ENCODE results near the gene COL16A1.
A peak's percentile ranks its signal among the peaks of the same experiment; 100 is the strongest.

COL16A1 gene

GRCh38 chr1:31706384-31707058, 2.7 kb upstream of the COL16A1 start:
- DNase-seq (ENCODE audit: low read depth), result no peak

GRCh38 chr1:31705080-31705866, 1.5 kb upstream of the COL16A1 start:
- peak; percentile 50 for DNase-seq (ENCODE audit: low read depth)

- no peak for DNase-seq (ENCODE audit: low read depth)
Observed at GRCh38 chr1:31704271-31705079, 658 bp upstream of the COL16A1 start.

- DNase-seq (ENCODE audit: low read depth), result no peak
Observed at GRCh38 chr1:31702836-31703404, 897 bp downstream of the COL16A1 start.

GRCh38 chr1:31701091-31701736, 2.6 kb downstream of the COL16A1 start:
- peak; percentile 12 for DNase-seq (ENCODE audit: low read depth)

GRCh38 chr1:31700468-31701090, 3.2 kb downstream of the COL16A1 start:
- no peak for DNase-seq (ENCODE audit: low read depth)

GRCh38 chr1:31699341-31699891, 4.4 kb downstream of the COL16A1 start:
- DNase-seq (ENCODE audit: low read depth), result no peak

- no peak for DNase-seq (ENCODE audit: low read depth)
Observed at GRCh38 chr1:31697369-31697984, 6.3 kb downstream of the COL16A1 start.

- no peak for DNase-seq (ENCODE audit: low read depth)
Observed at GRCh38 chr1:31696242-31696641, 7.6 kb downstream of the COL16A1 start.

GRCh38 chr1:31695327-31695726, 8.5 kb downstream of the COL16A1 start:
- DNase-seq (ENCODE audit: low read depth), result no peak

GRCh38 chr1:31694964-31695313, 8.9 kb downstream of the COL16A1 start:
- no peak for DNase-seq (ENCODE audit: low read depth)

GRCh38 chr1:31694069-31694963, 9.5 kb downstream of the COL16A1 start:
- no peak for DNase-seq (ENCODE audit: low read depth)

- no peak for DNase-seq (ENCODE audit: low read depth)
Observed at GRCh38 chr1:31693231-31693630, 10.6 kb downstream of the COL16A1 start.

- DNase-seq (ENCODE audit: low read depth), result no peak
Observed at GRCh38 chr1:31691951-31692350, 11.9 kb downstream of the COL16A1 start.

GRCh38 chr1:31691446-31691845, 12.4 kb downstream of the COL16A1 start:
- DNase-seq (ENCODE audit: low read depth), result no peak

GRCh38 chr1:31690921-31691320, 12.9 kb downstream of the COL16A1 start:
- no peak for DNase-seq (ENCODE audit: low read depth)

- no peak for DNase-seq (ENCODE audit: low read depth)
Observed at GRCh38 chr1:31689854-31690253, 14.0 kb downstream of the COL16A1 start.

GRCh38 chr1:31689379-31689778, 14.4 kb downstream of the COL16A1 start:
- no peak for DNase-seq (ENCODE audit: low read depth)

- DNase-seq (ENCODE audit: low read depth), result no peak
Observed at GRCh38 chr1:31688233-31688918, 15.4 kb downstream of the COL16A1 start.

Data from stimulated activated CD8-positive, alpha-beta memory T cell treated with anti-CD3 and anti-CD28 coated beads, Interleukin-12 subunit alpha, Interleukin-12 subunit beta, amount 100 ng/mL, for 1 hour (primary cell).